Measurements from ENCODE around the gene EPYC. TPM values are rescaled to one million over a fixed set of nuclear protein-coding genes. Genes with fewer than 3 reads are reported as not detected.

The EPYC gene
- total and polyA plus RNA-seq, 4 donors, result not detected

DNA sequence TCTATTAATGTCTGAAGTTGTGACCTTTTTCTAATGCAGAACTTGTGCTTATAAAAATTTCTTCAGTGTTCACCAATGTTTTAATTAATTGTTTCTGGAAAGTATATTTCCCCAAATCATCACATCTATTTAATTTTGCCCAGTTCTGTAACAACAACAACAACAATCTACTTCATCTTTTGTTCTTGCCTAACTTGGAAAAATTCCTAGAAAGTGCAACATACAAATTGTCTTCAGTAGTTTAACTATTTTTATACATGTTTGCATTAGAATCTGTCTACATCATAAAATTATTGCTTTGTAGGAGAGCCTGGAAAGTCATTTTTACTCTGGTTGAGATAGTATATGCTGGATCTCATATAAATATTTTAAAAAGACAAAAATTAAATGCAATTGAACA, 88.3 kb downstream of the EPYC start:
- H3K36me3 ChIP-seq (ENCODE audit: control insufficient read depth in 4 of 4, insufficient read depth in 3 of 4, low read depth in 1 of 4, low read length in 3 of 4), result no peaks in the 10 kb centered on the region
- no peak overlapping the region for H3K4me3 ChIP-seq (ENCODE audit: low read depth in 1 of 3, low read length in 3 of 3)
- H3K27me3 ChIP-seq (ENCODE audit: control insufficient read depth in 4 of 4, insufficient read depth in 4 of 4, low read length in 3 of 4), result no peaks in the 10 kb centered on the region
- no peak overlapping the region for H3K9ac ChIP-seq (ENCODE audit: low read depth in 1 of 2, low read length in 2 of 2)
- H3K27ac ChIP-seq (ENCODE audit: low read depth in 1 of 2, low read length in 2 of 2), result no peak overlapping the region
- no peak for DNase-seq (ENCODE audit: low spot score)
- H3K4me1 ChIP-seq (ENCODE audit: control insufficient read depth in 4 of 4, insufficient read depth in 4 of 4, low read length in 3 of 4), result peaks cover 0 to under 1% (median under 1%) of the 10 kb centered on the region in 4 donors
- TF ChIP-seq GABPA (IDR thresholded peaks at IDR 0.05 in 1 of 2, conservative IDR thresholded peaks at IDR 0.05 in 1 of 2) (no peak), TAF1 (conservative IDR thresholded peaks at IDR 0.05) (no peak), HNF4G (IDR thresholded peaks at IDR 0.05) (no peak), FOXA2 (IDR thresholded peaks at IDR 0.05) (no peak), FOXA1 (IDR thresholded peaks at IDR 0.05) (no peak)
- TF ChIP-seq, protein P1, sequence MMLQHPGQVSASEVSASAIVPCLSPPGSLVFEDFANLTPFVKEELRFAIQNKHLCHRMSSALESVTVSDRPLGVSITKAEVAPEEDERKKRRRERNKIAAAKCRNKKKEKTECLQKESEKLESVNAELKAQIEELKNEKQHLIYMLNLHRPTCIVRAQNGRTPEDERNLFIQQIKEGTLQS (IDR thresholded peaks at IDR 0.05), result no peak
- TF ChIP-seq, protein P2, sequence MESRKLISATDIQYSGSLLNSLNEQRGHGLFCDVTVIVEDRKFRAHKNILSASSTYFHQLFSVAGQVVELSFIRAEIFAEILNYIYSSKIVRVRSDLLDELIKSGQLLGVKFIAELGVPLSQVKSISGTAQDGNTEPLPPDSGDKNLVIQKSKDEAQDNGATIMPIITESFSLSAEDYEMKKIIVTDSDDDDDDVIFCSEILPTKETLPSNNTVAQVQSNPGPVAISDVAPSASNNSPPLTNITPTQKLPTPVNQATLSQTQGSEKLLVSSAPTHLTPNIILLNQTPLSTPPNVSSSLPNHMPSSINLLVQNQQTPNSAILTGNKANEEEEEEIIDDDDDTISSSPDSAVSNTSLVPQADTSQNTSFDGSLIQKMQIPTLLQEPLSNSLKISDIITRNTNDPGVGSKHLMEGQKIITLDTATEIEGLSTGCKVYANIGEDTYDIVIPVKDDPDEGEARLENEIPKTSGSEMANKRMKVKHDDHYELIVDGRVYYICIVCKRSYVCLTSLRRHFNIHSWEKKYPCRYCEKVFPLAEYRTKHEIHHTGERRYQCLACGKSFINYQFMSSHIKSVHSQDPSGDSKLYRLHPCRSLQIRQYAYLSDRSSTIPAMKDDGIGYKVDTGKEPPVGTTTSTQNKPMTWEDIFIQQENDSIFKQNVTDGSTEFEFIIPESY (IDR thresholded peaks at IDR 0.05), result no peak
- no peaks in the 10 kb centered on the region for H3K9me3 ChIP-seq (ENCODE audit: control insufficient read depth in 4 of 4, low read length in 3 of 4)

- Histone ChIP-seq H3K4me1 (ENCODE audit: control insufficient read depth in 4 of 4, insufficient read depth in 4 of 4, low read length in 3 of 4) (no peaks in the 10 kb centered on the region), H3K27ac (ENCODE audit: low read depth in 1 of 2, low read length in 2 of 2) (no peak overlapping the region), H3K36me3 (ENCODE audit: control insufficient read depth in 4 of 4, insufficient read depth in 3 of 4, low read depth in 1 of 4, low read length in 3 of 4) (no peaks in the 10 kb centered on the region), H3K9ac (ENCODE audit: low read depth in 1 of 2, low read length in 2 of 2) (no peak overlapping the region), H3K4me3 (ENCODE audit: low read depth in 1 of 3, low read length in 3 of 3) (no peak overlapping the region), H3K27me3 (ENCODE audit: control insufficient read depth in 4 of 4, insufficient read depth in 4 of 4, low read length in 3 of 4) (no peaks in the 10 kb centered on the region), H3K9me3 (ENCODE audit: control insufficient read depth in 4 of 4, low read length in 3 of 4) (no peaks in the 10 kb centered on the region)
- WGBS, result 93% methylated on average over 2 of the region's 2 CpGs
- TF ChIP-seq, protein P1 (IDR thresholded peaks at IDR 0.05), result no peak
- no peak for TF ChIP-seq NR2F2 (IDR thresholded peaks at IDR 0.05)
- no peak for TF ChIP-seq CTCF (IDR thresholded peaks at IDR 0.05; ENCODE audit: low read depth, low read length, missing input control)
- no peak for TF ChIP-seq HNF4A (conservative IDR thresholded peaks at IDR 0.05)
- no peak for DNase-seq (ENCODE audit: low spot score)
Measured at GRCh38 chr12:90915353-90915752, 89.4 kb downstream of the EPYC start.

Other genes starting within 250 kb of the EPYC start
- not detected for gene CCER1, start 49.8 kb downstream of the EPYC start, total RNA-seq
- gene CCER1, start 49.8 kb downstream of the EPYC start, polyA plus RNA-seq, result not detected
- not detected for gene KERA, start 53.1 kb upstream of the EPYC start, total RNA-seq
- not detected for gene KERA, start 53.1 kb upstream of the EPYC start, polyA plus RNA-seq
- 10 to 100 TPM in 1 of 2 donors, 1 to 10 TPM in 1; 3.7 to 18.1 TPM for gene LUM, start 106.5 kb upstream of the EPYC start, total RNA-seq
- gene LUM, start 106.5 kb upstream of the EPYC start, polyA plus RNA-seq, result 10 to 100 TPM in 1 of 2 donors, 1 to 10 TPM in 1; 9.5 to 22.3 TPM
- gene DCN, start 177.8 kb upstream of the EPYC start, total RNA-seq, result 100 to 1,000 TPM in 1 of 2 donors, 10 to 100 TPM in 1; 87.6 to 110 TPM
- 100 to 1,000 TPM in 1 of 2 donors, 10 to 100 TPM in 1; 74.9 to 148 TPM for gene DCN, start 177.8 kb upstream of the EPYC start, polyA plus RNA-seq

All from liver (tissue), 9 donors.